GM10266 (cell line): ENCODE data around the gene ARHGEF19.

Experiments
- DNase-seq: peaks from one replicate; pipeline ENCODE4 v3.0.0; 2012; ENCODE audit errors: extremely low spot score
- CTCF ChIP-seq: IDR thresholded peaks from 2 replicates; pipeline ENCODE4 v1.5.1; 2012; ENCODE audit warnings: mild to moderate bottlenecking, low read depth; ENCODE audit not compliant: control insufficient read depth, insufficient read depth; ENCODE audit errors: missing control alignments

ARHGEF19 gene

GRCh38 chr1:16148329-16149092, 63.9 kb downstream of the ARHGEF19 start:
- DNase-seq, result no peak
- TF ChIP-seq CTCF, result no peak
